K562 (cell line): ENCODE data around the gene SLAMF9. TPM values are rescaled to one million over a fixed set of nuclear protein-coding genes. Genes with fewer than 3 reads are reported as not detected.
A peak's percentile ranks its signal among the peaks of the same experiment; 100 is the strongest.

Source experiments
- ATAC-seq: fragments of 200-7000 bp; cut with Tn5 transposase; 3 replicates; pipeline ENCODE4 v1.9.1; 2020; ENCODE audit warnings: moderate library complexity
- BruUV-seq: library from RNA; stranded (reverse); fragments of 400-500 nt; replicated peaks from 2 replicates; lab custom pipeline; 2021; lab: Mats Ljungman, UMichigan
- CTCF ChIA-PET: fragments of 300-600 bp; formaldehyde crosslinking; extraction: SDS; loops from one replicate; lab custom pipeline; 2021; ENCODE audit warnings: low intra/inter-chr PET ratio; lab: Yijun Ruan, JAX
- POLR2A ChIA-PET: fragments of 300-600, 350-650 bp; sonication (Branson Sonifier 250); formaldehyde crosslinking; extraction: SDS; loops from one replicate; lab custom pipeline; 2021; ENCODE audit warnings: antibody characterized with exemption, inconsistent platforms; lab: Yijun Ruan, JAX
- DNase-seq, 4 experiments: peaks; one replicate each; pipeline versions ENCODE4 v3.0.0 to v3.0.0-alpha.2; 2011 to 2018; ENCODE audit warnings: low spot score in 3 of 4, mixed read lengths in 3 of 4; ENCODE audit errors: extremely low read depth in 1 of 4
- FAIRE-seq: peaks from 2 replicates; lab custom pipeline; 2011; peaks lifted over from hg19 to GRCh38; lab: Jason Lieb, UNC
- H2AFZ ChIP-seq: 2 replicates; pipeline ENCODE4 v1.6.0; 2011; ENCODE audit warnings: low read depth, low read length, control low read depth, inconsistent platforms
- H3K27ac ChIP-seq: fragments of 200-600 bp; 3 replicates; pipeline ENCODE4 v1.8.0; 2011; ENCODE audit warnings: low read depth, mild to moderate bottlenecking, control low read depth, inconsistent platforms, low read length, moderate library complexity, mixed read lengths; ENCODE audit errors: extremely low read depth
- H3K27me3 ChIP-seq, 2 experiments: fragments of 300-600 bp in 1 of 2; 2 replicates in 1 of 2; 3 replicates in 1 of 2; pipeline versions ENCODE4 v1.6.0 to v1.8.0; 2011; ENCODE audit warnings: inconsistent platforms in 2 of 2, low read length in 2 of 2, mild to moderate bottlenecking in 1 of 2, mixed read lengths in 1 of 2, moderate library complexity in 1 of 2; ENCODE audit not compliant: control insufficient read depth in 2 of 2, insufficient read depth in 2 of 2
- H3K36me3 ChIP-seq: fragments of 300-600 bp; 3 replicates; pipeline ENCODE4 v1.8.0; 2011; ENCODE audit warnings: mild to moderate bottlenecking, low read length, inconsistent platforms; ENCODE audit not compliant: control insufficient read depth, insufficient read depth
- H3K4me1 ChIP-seq, 2 experiments: fragments of 200-600 bp in 1 of 2; replicated peaks in 1 of 2; 2 replicates in 1 of 2; 3 replicates in 1 of 2; pipeline versions ENCODE4 v1.5.1 to v1.8.0; 2011; ENCODE audit warnings: inconsistent platforms in 2 of 2, low read length in 2 of 2, mild to moderate bottlenecking in 1 of 2, mixed read lengths in 1 of 2, moderate library complexity in 1 of 2; ENCODE audit not compliant: control insufficient read depth in 2 of 2, insufficient read depth in 2 of 2
- H3K4me2 ChIP-seq: 2 replicates; pipeline ENCODE4 v1.6.1; 2011; ENCODE audit warnings: low read length, control low read depth, inconsistent platforms, mixed read lengths; ENCODE audit not compliant: insufficient read depth
- H3K4me3 ChIP-seq: fragments of 200-600 bp; sonication (generic), shearing (Covaris generic); 2 replicates; pipeline ENCODE4 v1.5.1; 2016; ENCODE audit warnings: control low read depth, inconsistent platforms
- H3K79me2 ChIP-seq: fragments of 200-600 bp; 3 replicates; pipeline ENCODE4 v1.8.0; 2011; ENCODE audit warnings: low read length, inconsistent platforms; ENCODE audit not compliant: control insufficient read depth, insufficient read depth
- H3K9ac ChIP-seq, 2 experiments: 2 replicates each; pipeline versions ENCODE4 v1.6.0 to v1.6.1; 2011; ENCODE audit warnings: low read depth in 2 of 2, low read length in 2 of 2, control low read depth in 1 of 2, inconsistent platforms in 1 of 2, mild to moderate bottlenecking in 1 of 2, mixed read lengths in 1 of 2; ENCODE audit not compliant: insufficient read depth in 1 of 2
- H3K9me1 ChIP-seq: one replicate; pipeline ENCODE4 v1.6.0; 2011; ENCODE audit warnings: inconsistent platforms, mild to moderate bottlenecking, low read length, moderate library complexity; ENCODE audit not compliant: control insufficient read depth, insufficient read depth
- H3K9me3 ChIP-seq: replicated peaks from 2 replicates; pipeline ENCODE4 v1.5.1; 2011; ENCODE audit warnings: low read depth, low read length, inconsistent platforms; ENCODE audit not compliant: control insufficient read depth, insufficient read depth
- H4K20me1 ChIP-seq: replicated peaks from 2 replicates; pipeline ENCODE4 v1.6.1; 2011; ENCODE audit warnings: low read length, inconsistent platforms, mixed read lengths; ENCODE audit not compliant: control insufficient read depth, insufficient read depth
- FOXK2 ChIP-seq, 2 experiments: fragments of 450-650 bp; IDR thresholded peaks in 1 of 2; conservative IDR thresholded peaks in 1 of 2; 2 replicates each; pipeline ENCODE4 v1.6.1; 2016; ENCODE audit warnings: low read depth in 2 of 2, mild to moderate bottlenecking in 1 of 2
- HNRNPUL1 ChIP-seq: fragments of 200-400 bp; formaldehyde crosslinking; IDR thresholded peaks from 2 replicates; pipeline ENCODE4 v1.6.1; 2017; ENCODE audit warnings: low read length
- MEF2D ChIP-seq: conservative IDR thresholded peaks from 2 replicates; pipeline ENCODE4 v1.6.1; 2016; ENCODE audit warnings: low read depth, missing genetic modification characterization, missing compliant biosample characterization
- PHTF2 ChIP-seq: fragments of 250-450 bp; sonication (Bioruptor Pico); IDR thresholded peaks from 2 replicates; pipeline ENCODE4 v1.5.0; 2021; ENCODE audit warnings: mild to moderate bottlenecking
- TRIM28 ChIP-seq: fragments of 450-650 bp; IDR thresholded peaks from 2 replicates; pipeline ENCODE4 v1.6.1; 2017
- ZNF134 ChIP-seq: fragments of 250-450 bp; sonication (Bioruptor Pico); conservative IDR thresholded peaks from 2 replicates; pipeline ENCODE4 v1.4.0; 2020
- ZNF57 ChIP-seq: fragments of 450-650 bp; formaldehyde crosslinking; IDR thresholded peaks from 2 replicates; pipeline ENCODE4 v1.4.0; 2020; ENCODE audit warnings: mild to moderate bottlenecking, moderate library complexity
- ZNF75A ChIP-seq: fragments of 450-650 bp; formaldehyde crosslinking; IDR thresholded peaks from 2 replicates; pipeline ENCODE4 v1.4.0; 2020; ENCODE audit warnings: mild to moderate bottlenecking
- WGBS: fragments of 100-300 bp; shearing (Covaris generic); methylation state at CpG from one replicate; pipeline ENCODE4 v1.1.6; 2016; ENCODE audit warnings: low coverage, mixed read lengths; ENCODE audit not compliant: insufficient coverage; ENCODE audit errors: missing lambda C conversion rate; 5-methylcytosine and 5-hydroxymethylcytosine counted together
- in situ Hi-C: fragments of 300-500 bp; cut with MboI; formaldehyde crosslinking; loops from 4 replicates; pipeline ENCODE4 v1.15.0; 2018; ENCODE audit warnings: inconsistent platforms, mixed read lengths
- intact Hi-C: fragments of 100-400 bp; cut with micrococcal nuclease; formaldehyde crosslinking; loops from 2 replicates; pipeline ENCODE4 v1.14.2; 2022
- polyA plus RNA-seq, 8 experiments: library from polyadenylated mRNA; depleted of rRNA in 4 of 8; stranded (reverse) in 5 of 8; unstranded in 3 of 8; fragments of >200 nt; fragmentation: Nextera tagmentation in 2 of 8; fragmentation: Illumina TruSeq in 1 of 8; extraction: Ambion mirVana in 2 of 8; extraction: Trizol in 1 of 8; gene quantifications; 2 replicates each; pipeline versions ENCODE4 v1.2.1 to v1.2.3, GENCODE V29; 2011 to 2014; ENCODE audit warnings: inconsistent platforms in 1 of 8, missing spikeins in 1 of 8
- total RNA-seq, 7 experiments: library from RNA; depleted of rRNA in 6 of 7; stranded (reverse); fragments of >200 nt in 6 of 7; fragmentation: Illumina TruSeq in 2 of 7; extraction: Trizol in 2 of 7; gene quantifications; 2 replicates each; pipeline versions ENCODE4 v1.2.1 to v1.2.3, GENCODE V29; 2011 to 2021; ENCODE audit warnings: low replicate concordance in 1 of 7
- TF ChIP-seq, protein P1 (sequence below), 2 experiments: fragments of 450-650 bp in 1 of 2; IDR thresholded peaks; 2 replicates each; pipeline ENCODE4 v1.6.1; 2011 to 2017; ENCODE audit warnings: low read depth in 2 of 2, antibody characterized with exemption in 1 of 2, borderline replicate concordance in 1 of 2, low read length in 1 of 2, mild to moderate bottlenecking in 1 of 2, mixed read lengths in 1 of 2; ENCODE audit not compliant: control insufficient read depth in 1 of 2

Gene SLAMF9
- total and polyA plus RNA-seq, 9 of the 15 experiments (the other 6 are each of a cell fraction or from before 2014, with no cell fraction given) = 0.13 to 0.21 TPM; not detected in 7

DNA sequence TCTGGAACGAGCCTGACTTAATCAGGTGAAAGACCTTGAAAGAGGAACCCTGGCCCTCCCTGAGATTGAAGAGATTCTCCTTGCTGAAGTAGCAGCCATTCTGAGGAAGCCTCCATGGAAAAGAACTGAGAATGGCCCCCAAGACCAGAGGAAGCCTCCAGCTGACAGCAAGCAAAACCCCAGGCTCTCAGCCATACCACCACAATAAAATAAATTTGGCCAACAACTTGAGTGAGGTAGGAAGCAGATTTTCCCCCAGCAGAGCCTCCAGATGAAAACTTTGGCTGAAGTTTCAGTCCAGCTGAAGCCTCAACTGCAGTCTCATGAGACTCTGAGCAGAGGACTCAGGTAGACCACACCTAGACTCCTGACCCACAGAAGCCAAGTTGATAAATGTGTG is 34.0 kb upstream of the SLAMF9 start:
- Histone ChIP-seq H3K4me3 (no peak overlapping the region), H3K4me2 (no peak overlapping the region), H3K4me1 (no peaks in the 10 kb centered on the region), H3K27ac (no peak overlapping the region), H3K9ac (no peak overlapping the region), H3K36me3 (no peaks in the 10 kb centered on the region), H3K79me2 (no peaks in the 10 kb centered on the region), H3K9me1 (no peaks in the 10 kb centered on the region), H3K27me3 (peaks cover 0 to 19% of the 10 kb centered on the region in 2 experiments; a peak in 2 of 5 replicates), H2AFZ (no peak overlapping the region), H3K9me3 (no peaks in the 10 kb centered on the region), H4K20me1 (no peaks in the 10 kb centered on the region)
- ChIA-PET POLR2A (interaction anchor here (0.8 kb wide), 1 partner anchor 16 kb away, joined by 3 read pairs; no protein-coding TSS in a partner anchor), CTCF (no interaction called here)
- no TSS peak for BruUV-seq
- 0% methylated on average over 1 of the region's 1 CpG for WGBS
- in situ Hi-C loops (loop anchor here (25.0 kb wide), 1 partner anchor 801 kb away; no protein-coding TSS in a partner anchor), intact Hi-C loops (no loop called here)
- TF ChIP-seq PHTF2 (CRISPR knock-in tag) = no peak
- 0 out of 2 replicates have a peak, but pooled peaks have one; percentile 10 for TF ChIP-seq ZNF134 (CRISPR knock-in tag)
- DNase-seq (no peak), ATAC-seq (no peak), FAIRE-seq (no peak)

DNA sequence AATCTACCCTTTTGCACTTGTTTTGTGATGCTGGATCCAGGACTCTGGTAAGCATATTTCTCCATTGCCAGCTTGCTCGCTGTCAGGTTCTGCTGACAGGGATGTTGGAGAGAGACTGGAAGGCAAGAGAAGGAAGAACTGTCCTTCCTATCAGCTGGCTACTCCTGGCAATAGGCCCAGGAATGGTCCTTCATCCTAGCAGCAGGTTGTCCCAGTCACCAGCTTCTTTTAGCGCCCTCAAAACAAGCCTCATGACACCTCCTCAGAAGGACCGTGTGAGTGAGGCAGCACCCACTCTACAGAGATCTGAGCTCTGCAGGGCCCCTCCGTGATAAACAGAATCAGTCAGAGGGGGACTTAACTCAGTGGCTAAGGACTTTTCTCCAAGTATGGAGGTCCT is 33.1 kb upstream of the SLAMF9 start:
- ChIA-PET CTCF (no interaction called here), POLR2A (interaction anchor here (0.6 to 1.3 kb wide), 3 partner anchors 21 to 375 kb away, joined by 3 read pairs; no protein-coding TSS in a partner anchor)
- Histone ChIP-seq H3K36me3 (no peaks in the 10 kb centered on the region), H3K4me1 (no peaks in the 10 kb centered on the region), H3K4me2 (no peak overlapping the region), H3K4me3 (no peak overlapping the region), H3K27ac (no peak overlapping the region), H3K9me3 (no peaks in the 10 kb centered on the region), H3K79me2 (no peaks in the 10 kb centered on the region), H3K27me3 (peaks cover 4 to 19% of the 10 kb centered on the region in 2 experiments; a peak in 3 of 5 replicates), H2AFZ (no peak overlapping the region), H3K9ac (no peak overlapping the region), H3K9me1 (no peaks in the 10 kb centered on the region), H4K20me1 (no peaks in the 10 kb centered on the region)
- BruUV-seq = no TSS peak
- ATAC-seq (no peak), DNase-seq (no peak), FAIRE-seq (no peak)
- TF ChIP-seq, protein P1, sequence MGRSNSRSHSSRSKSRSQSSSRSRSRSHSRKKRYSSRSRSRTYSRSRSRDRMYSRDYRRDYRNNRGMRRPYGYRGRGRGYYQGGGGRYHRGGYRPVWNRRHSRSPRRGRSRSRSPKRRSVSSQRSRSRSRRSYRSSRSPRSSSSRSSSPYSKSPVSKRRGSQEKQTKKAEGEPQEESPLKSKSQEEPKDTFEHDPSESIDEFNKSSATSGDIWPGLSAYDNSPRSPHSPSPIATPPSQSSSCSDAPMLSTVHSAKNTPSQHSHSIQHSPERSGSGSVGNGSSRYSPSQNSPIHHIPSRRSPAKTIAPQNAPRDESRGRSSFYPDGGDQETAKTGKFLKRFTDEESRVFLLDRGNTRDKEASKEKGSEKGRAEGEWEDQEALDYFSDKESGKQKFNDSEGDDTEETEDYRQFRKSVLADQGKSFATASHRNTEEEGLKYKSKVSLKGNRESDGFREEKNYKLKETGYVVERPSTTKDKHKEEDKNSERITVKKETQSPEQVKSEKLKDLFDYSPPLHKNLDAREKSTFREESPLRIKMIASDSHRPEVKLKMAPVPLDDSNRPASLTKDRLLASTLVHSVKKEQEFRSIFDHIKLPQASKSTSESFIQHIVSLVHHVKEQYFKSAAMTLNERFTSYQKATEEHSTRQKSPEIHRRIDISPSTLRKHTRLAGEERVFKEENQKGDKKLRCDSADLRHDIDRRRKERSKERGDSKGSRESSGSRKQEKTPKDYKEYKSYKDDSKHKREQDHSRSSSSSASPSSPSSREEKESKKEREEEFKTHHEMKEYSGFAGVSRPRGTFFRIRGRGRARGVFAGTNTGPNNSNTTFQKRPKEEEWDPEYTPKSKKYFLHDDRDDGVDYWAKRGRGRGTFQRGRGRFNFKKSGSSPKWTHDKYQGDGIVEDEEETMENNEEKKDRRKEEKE (IDR thresholded peaks at IDR 0.05; ENCODE audit: borderline replicate concordance in 1 of 2, control insufficient read depth in 1 of 2, low read depth in 2 of 2, low read length in 1 of 2) = no peak
- no peak for TF ChIP-seq ZNF75A (CRISPR knock-in tag)
- no peak for TF ChIP-seq ZNF57
- no peak for TF ChIP-seq HNRNPUL1
- TF ChIP-seq TRIM28 = no peak
- TF ChIP-seq MEF2D (tag) = no peak
- no peak for TF ChIP-seq FOXK2 (conservative IDR thresholded peaks at IDR 0.05 in 1 of 2, IDR thresholded peaks at IDR 0.05 in 1 of 2; ENCODE audit: low read depth in 2 of 2)
- in situ Hi-C loops = loop anchor here (25.0 kb wide), 1 partner anchor 800 kb away; no protein-coding TSS in a partner anchor
- WGBS = 3% methylated on average over 4 of the region's 4 CpGs
- intact Hi-C loops = no loop called here
